GM04503 (cell line): ENCODE data around the gene ITGA11.

ENCODE experiments used
- DNase-seq: peaks from one replicate; pipeline ENCODE4 v3.0.0-alpha.2; 2012; ENCODE audit warnings: low read depth

The ITGA11 gene

GRCh38 chr15:68265081-68265480 is 166.9 kb downstream of the ITGA11 start:
- no peak for DNase-seq

GRCh38 chr15:68264282-68264681 is 167.7 kb downstream of the ITGA11 start:
- no peak for DNase-seq

DNA sequence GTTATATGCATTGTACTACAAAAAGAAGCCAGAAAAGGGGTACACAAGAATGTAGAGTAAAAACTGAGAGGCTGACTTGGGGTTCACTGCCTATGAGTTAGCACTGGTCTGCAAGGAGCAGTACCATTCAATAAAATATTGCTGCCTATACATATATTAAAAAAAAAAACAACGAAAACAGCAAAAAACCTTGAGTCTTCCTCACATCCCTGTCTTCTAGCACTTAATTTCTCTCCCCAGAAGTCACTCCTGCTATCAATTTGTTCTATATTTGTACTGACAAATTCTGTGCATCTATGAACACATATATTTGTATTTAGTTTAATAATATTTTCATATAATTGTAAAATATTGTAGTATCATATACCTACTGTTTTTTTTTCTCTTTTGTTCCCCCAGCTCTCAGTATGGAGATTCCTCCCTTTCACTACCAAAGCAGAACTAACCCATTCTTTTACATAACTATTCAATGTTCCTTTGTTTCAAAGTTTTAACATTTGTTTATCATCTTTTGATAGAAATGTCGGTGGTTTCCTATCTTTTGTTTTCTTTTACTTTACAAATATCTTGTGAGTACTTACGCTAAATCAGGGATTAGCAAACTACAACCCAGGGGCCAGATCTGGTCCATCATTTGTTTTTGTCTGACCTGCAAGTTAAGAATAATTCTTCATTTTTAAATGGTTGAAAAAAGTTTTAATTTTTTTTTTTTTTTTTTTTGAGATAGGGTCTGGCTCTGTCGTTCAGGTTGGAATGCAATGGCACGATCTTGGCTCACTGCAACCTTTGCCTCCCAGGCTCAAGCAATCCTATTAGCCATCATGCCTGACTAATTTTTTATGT is 169.2 kb downstream of the ITGA11 start:
- DNase-seq = no peak

GRCh38 chr15:68261980-68262379 is 170.0 kb downstream of the ITGA11 start:
- no peak for DNase-seq

- DNase-seq = no peak
Measured at GRCh38 chr15:68261241-68261640, 170.7 kb downstream of the ITGA11 start.

DNA sequence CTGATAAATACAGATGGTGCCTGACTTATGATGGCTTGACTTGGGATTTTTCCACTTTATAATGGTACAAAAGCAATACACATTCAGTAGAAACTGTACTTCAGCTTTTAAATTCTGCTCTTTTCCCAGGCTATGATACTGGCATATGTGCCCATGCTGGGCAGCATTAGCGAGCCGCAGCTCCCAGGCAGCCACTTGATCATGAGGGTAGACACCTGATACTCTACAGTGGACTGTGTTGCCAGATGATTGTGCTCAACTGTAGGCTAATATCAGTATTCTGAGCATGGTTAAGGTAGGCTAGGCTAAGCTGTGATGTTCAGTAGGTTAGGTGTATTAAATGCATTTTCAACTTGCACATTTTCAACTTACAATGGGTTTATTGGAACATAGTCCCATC is 172.1 kb downstream of the ITGA11 start:
- DNase-seq = no peak

DNA sequence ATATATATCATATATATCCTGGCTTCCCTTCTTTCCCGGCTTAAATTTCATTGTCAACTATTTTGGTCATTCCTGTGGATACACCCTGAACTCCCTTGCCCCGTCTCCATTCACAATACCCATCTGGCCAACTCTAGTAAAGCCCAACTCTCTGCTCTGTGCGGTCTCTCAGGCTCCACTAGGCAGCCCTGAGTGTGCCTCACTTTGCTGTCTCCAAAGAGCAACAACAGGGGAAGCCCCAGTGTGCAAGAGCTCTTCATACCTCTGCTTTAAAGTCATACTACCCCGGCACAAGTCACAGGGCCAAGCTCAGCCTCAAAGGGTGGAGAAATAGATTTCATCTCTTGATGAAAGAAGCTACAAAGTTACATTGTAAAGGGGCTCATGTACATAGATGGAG is 173.3 kb downstream of the ITGA11 start:
- no peak for DNase-seq

DNA sequence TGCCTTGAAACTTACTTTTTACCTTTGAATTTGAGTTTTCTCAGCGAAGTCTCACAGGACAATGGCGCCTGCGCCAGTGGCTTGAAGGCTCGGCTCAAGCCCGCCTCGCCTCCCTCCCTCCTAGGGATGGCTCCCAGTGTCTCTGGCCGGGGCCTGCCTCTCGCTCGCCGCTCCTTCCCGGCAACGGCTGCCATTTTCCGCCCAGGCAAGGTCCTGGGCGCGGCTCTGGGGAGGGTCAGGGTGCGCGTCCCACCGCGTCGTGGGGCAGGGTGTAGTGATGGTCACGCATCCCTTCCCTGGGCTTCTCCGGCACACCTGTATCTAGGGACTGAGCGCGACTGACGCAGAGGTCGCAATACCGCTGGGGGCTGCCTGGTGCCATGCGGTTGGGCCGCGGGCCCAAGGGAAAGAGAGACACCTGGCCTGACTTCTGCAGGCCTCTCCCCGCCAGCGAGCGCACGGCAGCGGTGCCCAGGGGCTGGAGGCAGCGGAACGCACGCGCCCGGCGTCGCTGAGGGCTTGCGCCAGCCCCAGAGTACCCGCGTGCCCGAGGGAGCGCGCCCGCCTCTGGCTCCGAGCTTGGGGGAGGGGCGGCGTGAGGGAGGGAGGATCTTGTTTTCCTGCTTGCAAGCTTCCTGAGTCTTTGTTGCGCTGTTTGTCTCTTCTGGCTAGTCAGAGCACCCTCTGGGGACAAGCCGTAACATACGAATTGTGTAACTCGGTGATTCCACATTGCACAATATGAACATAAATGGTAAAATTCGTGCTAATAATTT is 175.1 kb downstream of the ITGA11 start:
- DNase-seq = peak; percentile 63

DNA sequence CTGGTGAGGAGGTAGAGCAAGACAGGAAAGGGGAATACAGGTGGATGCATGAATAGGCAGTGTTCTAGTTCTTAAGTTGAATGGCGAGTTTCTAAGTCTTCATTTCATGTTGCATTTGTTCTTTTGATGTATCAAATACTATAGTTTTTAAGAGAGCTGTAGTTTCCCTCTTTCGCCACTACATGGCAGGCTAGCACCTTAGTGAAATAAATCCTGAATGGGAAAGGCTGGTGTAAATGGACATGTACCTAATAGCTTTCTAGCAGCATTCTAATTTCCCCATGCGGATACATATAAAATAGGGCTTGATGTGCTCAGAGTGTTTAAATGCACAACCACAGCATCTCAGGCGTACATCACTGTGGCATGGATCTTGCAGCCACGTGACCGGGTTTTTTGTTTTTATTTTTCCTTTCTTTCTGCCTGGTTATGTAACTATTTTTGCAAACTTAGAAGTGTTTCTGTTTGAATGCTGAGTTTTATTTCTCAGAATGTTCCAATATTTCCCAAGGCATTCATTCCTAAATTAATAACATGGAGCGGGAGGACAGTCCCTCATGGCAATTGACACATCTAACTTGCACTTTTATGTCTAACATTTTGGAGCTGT is 178.9 kb downstream of the ITGA11 start:
- DNase-seq = no peak

- DNase-seq = no peak
Measured at GRCh38 chr15:68249058-68249713, 182.8 kb downstream of the ITGA11 start.
